ENCODE data around the gene GDPD5.

Gene GDPD5

DNA sequence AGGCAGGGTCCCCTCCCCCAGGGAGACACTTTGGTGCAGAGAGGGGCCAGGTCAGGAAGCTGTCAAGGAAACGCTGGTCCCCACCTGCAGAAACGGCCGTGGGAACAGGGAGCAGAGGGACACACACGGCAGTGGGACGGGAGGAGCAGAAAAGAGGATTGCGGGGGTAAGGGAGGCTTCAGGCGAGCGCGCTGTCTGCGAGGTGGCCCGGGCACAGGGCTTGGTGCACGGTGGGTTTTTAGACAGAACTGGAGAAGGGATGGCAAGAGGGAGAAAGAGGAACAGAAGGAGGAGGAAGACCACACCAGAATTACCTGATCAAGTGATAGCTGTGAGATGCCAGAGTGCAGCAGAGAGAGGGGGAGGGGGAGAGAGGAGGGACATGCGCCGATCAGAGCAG is 86.7 kb downstream of the GDPD5 start:
- no peaks in the 10 kb centered on the region for H3K27me3 ChIP-seq (ENCODE audit: control insufficient read depth, insufficient read depth, low read length)
- H3K9ac ChIP-seq (ENCODE audit: low read depth, low read length), result no peak overlapping the region

DNA sequence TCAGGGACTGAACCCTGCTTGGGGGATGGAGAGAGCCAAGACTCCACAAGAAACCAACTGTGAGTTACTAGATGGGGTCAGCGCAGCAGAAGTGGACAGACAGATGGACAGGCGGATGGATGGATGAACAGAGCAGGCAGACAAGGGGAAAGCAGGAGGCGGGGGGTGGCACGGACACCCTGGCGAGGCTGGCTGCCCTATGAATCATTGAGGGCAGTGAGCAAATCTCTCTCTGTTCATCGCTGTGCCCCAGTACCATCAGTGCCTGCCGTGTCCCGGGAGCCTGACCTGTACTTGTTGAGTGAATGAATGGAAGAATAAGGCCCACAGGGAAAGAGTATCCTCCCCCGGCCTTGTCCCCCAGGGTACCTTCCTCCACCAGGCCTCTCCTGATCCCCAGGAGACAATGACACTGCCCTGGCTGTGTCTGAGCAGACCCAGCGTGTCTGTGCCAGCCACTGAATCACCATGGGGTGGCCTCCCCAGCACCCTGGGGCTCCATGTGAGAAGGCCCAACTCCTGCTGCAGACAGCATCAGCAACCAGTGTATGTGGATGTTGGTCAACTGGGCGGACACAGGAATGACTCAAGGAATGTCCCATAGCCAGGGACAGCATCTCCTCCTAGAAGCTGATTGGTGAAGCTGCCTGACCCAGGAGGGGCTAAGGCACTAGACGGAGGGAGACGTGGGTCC is 87.6 kb downstream of the GDPD5 start:
- peaks cover 7% of the 10 kb centered on the region for H3K36me3 ChIP-seq (ENCODE audit: control insufficient read depth, insufficient read depth, low read length)
- H3K9me3 ChIP-seq (ENCODE audit: control insufficient read depth, insufficient read depth, low read length), result no peaks in the 10 kb centered on the region
- H3K9ac ChIP-seq (ENCODE audit: low read depth, low read length), result no peak overlapping the region
- peaks cover 3% of the 10 kb centered on the region for H3K4me1 ChIP-seq (ENCODE audit: control insufficient read depth, insufficient read depth, low read length)
- no peak overlapping the region for H3K4me3 ChIP-seq (ENCODE audit: low read depth, low read length)
- peaks cover 9% of the 10 kb centered on the region for H3K27me3 ChIP-seq (ENCODE audit: control insufficient read depth, insufficient read depth, low read length)

More for the DNA sequence above, 86.7 kb downstream of the GDPD5 start:
- Histone ChIP-seq H3K9me3 (ENCODE audit: control insufficient read depth, insufficient read depth, low read length) (no peaks in the 10 kb centered on the region), H3K36me3 (ENCODE audit: control insufficient read depth, insufficient read depth, low read length) (peaks cover 7% of the 10 kb centered on the region), H3K4me3 (ENCODE audit: low read depth, low read length) (no peak overlapping the region), H3K4me1 (ENCODE audit: control insufficient read depth, insufficient read depth, low read length) (no peaks in the 10 kb centered on the region)

DNA sequence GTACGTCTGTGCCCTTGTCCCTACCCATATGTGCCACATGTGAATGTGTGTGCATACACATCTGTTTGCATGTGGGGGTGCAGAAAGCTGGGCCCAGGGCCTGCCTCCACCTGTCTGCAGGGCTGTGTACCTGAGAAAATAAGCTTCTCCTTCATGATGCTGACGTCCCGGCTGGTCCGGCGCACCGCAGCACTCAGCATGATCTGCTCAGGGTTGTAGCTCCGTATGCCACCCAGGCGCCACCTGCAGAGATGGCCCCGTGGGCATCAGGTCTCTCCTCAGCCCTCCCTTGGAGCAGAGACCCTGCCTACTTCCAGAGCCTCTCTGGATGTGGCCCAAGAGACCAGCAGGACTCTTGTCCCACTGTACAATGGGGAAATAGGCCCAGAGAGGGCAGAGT is 88.9 kb downstream of the GDPD5 start:
- Histone ChIP-seq H3K9ac (ENCODE audit: low read depth, low read length) (no peak overlapping the region), H3K9me3 (ENCODE audit: control insufficient read depth, insufficient read depth, low read length) (no peaks in the 10 kb centered on the region), H3K4me3 (ENCODE audit: low read depth, low read length) (no peak overlapping the region), H3K27me3 (ENCODE audit: control insufficient read depth, insufficient read depth, low read length) (peaks cover 22% of the 10 kb centered on the region), H3K4me1 (ENCODE audit: control insufficient read depth, insufficient read depth, low read length) (peaks cover 11% of the 10 kb centered on the region), H3K36me3 (ENCODE audit: control insufficient read depth, insufficient read depth, low read length) (peaks cover 7% of the 10 kb centered on the region)

DNA sequence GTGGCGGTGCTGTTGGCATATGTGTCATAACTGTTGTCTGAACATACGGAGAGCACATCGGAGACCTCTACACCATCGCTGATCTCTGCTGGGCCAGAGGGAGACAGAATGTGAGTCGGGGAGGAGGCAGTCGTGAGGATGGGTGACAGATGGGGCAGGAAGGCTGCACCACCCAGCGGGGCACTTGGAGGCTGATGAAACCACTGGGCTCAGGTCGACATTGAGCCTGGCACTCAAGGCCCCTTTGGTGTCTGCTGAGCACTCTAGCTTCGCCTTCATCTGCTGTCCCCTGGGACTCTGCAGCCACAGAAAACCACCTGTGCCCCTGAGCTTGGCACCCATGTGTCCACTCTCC is 90.2 kb downstream of the GDPD5 start:
- Histone ChIP-seq H3K9ac (ENCODE audit: low read depth, low read length) (no peak overlapping the region), H3K36me3 (ENCODE audit: control insufficient read depth, insufficient read depth, low read length) (peaks cover 4% of the 10 kb centered on the region), H3K4me1 (ENCODE audit: control insufficient read depth, insufficient read depth, low read length) (peaks cover 11% of the 10 kb centered on the region), H3K9me3 (ENCODE audit: control insufficient read depth, insufficient read depth, low read length) (no peaks in the 10 kb centered on the region), H3K4me3 (ENCODE audit: low read depth, low read length) (no peak overlapping the region), H3K27me3 (ENCODE audit: control insufficient read depth, insufficient read depth, low read length) (peaks cover 34% of the 10 kb centered on the region)

DNA sequence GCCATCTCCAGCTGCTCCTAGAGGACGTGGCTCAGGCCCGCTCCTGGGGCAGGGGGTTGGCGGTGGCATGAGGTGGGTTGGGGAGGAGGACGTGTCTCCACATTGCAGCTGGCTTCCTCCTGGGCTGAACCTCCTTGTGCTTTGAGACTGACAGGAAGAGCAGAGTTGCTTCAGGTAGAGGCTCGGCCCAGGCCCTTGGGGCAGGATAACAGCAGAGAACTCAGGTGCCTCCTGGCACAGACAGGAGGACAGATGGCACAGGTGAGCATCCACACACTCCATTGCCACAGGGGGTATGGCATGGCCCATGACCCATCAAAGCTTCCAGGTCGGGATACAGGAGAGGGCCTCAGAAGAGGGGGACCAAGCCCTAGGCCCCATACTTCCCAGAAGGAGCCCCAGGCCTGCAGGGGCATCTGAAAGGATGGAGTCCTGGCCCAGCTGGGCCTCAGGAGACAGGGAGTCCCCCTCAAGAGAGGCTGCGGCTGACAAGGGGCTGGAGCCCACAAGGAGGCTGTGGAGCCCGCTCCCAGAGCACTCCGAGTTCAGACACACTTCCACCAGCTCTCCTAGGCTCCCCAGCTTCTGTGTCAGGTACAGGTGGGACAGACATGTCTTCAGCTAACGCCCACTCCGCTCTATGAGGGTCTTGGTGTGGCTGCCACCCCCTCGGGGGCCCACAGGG is 90.7 kb downstream of the GDPD5 start:
- Histone ChIP-seq H3K36me3 (ENCODE audit: control insufficient read depth, insufficient read depth, low read length) (peaks cover 4% of the 10 kb centered on the region), H3K4me3 (ENCODE audit: low read depth, low read length) (no peak overlapping the region), H3K9me3 (ENCODE audit: control insufficient read depth, insufficient read depth, low read length) (no peaks in the 10 kb centered on the region), H3K9ac (ENCODE audit: low read depth, low read length) (no peak overlapping the region), H3K27me3 (ENCODE audit: control insufficient read depth, insufficient read depth, low read length) (peaks cover 39% of the 10 kb centered on the region), H3K4me1 (ENCODE audit: control insufficient read depth, insufficient read depth, low read length) (peaks cover 11% of the 10 kb centered on the region)

DNA sequence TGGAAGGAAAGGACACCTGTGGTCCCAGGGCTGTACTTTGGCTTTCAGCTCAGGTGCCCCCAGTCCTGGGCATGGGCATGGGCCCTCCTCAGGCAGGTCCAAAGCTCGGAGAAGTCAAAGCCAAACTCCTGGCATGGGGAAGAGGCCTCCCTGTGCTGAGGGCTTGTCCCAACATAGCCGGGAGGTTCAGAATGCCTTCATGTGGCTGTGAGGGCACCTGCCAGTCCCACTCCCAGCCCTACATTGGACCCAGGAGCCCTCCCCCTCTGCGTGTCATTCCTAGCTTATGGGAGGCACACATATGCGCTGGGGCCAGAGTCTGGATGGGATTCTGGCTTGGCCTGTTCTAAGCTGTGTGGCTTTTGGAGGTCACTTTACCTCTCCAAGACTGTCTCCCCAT is 91.7 kb downstream of the GDPD5 start:
- H3K36me3 ChIP-seq (ENCODE audit: control insufficient read depth, insufficient read depth, low read length), result peaks cover 4% of the 10 kb centered on the region
- peaks cover 6% of the 10 kb centered on the region for H3K9me3 ChIP-seq (ENCODE audit: control insufficient read depth, insufficient read depth, low read length)
- H3K4me1 ChIP-seq (ENCODE audit: control insufficient read depth, insufficient read depth, low read length), result peaks cover 11% of the 10 kb centered on the region
- H3K27me3 ChIP-seq (ENCODE audit: control insufficient read depth, insufficient read depth, low read length), result peaks cover 48% of the 10 kb centered on the region
- H3K9ac ChIP-seq (ENCODE audit: low read depth, low read length), result no peak overlapping the region
- no peak overlapping the region for H3K4me3 ChIP-seq (ENCODE audit: low read depth, low read length)

DNA sequence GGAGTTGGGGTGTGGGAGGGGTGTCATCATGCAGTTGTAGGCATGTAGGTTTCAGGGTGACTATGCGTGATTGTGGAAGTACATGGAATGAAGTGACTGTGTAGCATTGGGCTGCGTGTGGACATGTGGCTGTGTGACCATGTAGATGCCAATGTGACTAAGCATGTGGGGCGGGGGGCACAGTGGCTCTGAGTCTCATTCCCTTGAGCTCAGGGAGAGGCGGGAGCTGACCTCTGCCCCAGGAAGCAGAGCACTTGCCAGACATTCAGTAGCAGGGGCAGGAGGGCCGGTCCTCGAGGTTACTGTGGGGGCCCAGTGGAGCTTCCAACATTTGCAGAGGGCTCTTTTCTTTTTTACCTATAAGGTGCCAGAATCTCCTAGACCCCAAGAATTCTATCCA is 92.3 kb downstream of the GDPD5 start:
- Histone ChIP-seq H3K27me3 (ENCODE audit: control insufficient read depth, insufficient read depth, low read length) (peaks cover 54% of the 10 kb centered on the region), H3K9me3 (ENCODE audit: control insufficient read depth, insufficient read depth, low read length) (peaks cover 10% of the 10 kb centered on the region), H3K36me3 (ENCODE audit: control insufficient read depth, insufficient read depth, low read length) (peaks cover 4% of the 10 kb centered on the region), H3K4me3 (ENCODE audit: low read depth, low read length) (peak overlapping the region; percentile 37), H3K9ac (ENCODE audit: low read depth, low read length) (no peak overlapping the region), H3K4me1 (ENCODE audit: control insufficient read depth, insufficient read depth, low read length) (peaks cover 11% of the 10 kb centered on the region)

DNA sequence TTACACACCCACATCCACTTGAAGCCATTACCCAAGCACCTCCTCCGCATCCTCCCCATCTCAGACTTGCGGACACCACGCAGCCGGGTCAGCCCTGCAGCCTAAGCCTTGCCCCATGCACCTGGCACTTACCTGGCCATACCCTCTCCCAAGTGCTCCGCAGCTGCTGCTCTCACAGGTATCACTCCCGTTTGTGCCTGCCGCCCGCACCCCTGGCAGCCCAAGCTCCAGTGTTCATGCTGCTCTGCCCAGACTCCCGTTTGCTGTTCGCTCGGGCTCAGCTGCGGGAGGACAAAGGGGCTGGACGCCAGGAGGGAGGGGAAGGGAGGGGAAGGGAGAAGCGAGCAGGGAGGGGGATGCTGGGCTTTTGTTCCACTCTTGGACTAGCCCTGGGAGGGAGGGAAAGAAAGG is 92.8 kb downstream of the GDPD5 start, which contains the start of gene KLHL35:
Gene KLHL35 (minus strand): TSS at position 293 of the 411 bp plus-strand sequence. CDS start 2,574 bp downstream, outside the sequence.
- H3K9ac ChIP-seq (ENCODE audit: low read depth, low read length), result no peak within 1 kb of the TSS
- H3K4me1 ChIP-seq (ENCODE audit: control insufficient read depth, insufficient read depth, low read length), result peaks cover 11% of the 10 kb centered on the region
- H3K27me3 ChIP-seq (ENCODE audit: control insufficient read depth, insufficient read depth, low read length), result peaks cover 59% of the 10 kb centered on the region
- peaks cover 4% of the 10 kb centered on the region for H3K36me3 ChIP-seq (ENCODE audit: control insufficient read depth, insufficient read depth, low read length)
- peaks cover 10% of the 10 kb centered on the region for H3K9me3 ChIP-seq (ENCODE audit: control insufficient read depth, insufficient read depth, low read length)
- peak within 1 kb of the TSS; percentile 37 for H3K4me3 ChIP-seq (ENCODE audit: low read depth, low read length)

DNA sequence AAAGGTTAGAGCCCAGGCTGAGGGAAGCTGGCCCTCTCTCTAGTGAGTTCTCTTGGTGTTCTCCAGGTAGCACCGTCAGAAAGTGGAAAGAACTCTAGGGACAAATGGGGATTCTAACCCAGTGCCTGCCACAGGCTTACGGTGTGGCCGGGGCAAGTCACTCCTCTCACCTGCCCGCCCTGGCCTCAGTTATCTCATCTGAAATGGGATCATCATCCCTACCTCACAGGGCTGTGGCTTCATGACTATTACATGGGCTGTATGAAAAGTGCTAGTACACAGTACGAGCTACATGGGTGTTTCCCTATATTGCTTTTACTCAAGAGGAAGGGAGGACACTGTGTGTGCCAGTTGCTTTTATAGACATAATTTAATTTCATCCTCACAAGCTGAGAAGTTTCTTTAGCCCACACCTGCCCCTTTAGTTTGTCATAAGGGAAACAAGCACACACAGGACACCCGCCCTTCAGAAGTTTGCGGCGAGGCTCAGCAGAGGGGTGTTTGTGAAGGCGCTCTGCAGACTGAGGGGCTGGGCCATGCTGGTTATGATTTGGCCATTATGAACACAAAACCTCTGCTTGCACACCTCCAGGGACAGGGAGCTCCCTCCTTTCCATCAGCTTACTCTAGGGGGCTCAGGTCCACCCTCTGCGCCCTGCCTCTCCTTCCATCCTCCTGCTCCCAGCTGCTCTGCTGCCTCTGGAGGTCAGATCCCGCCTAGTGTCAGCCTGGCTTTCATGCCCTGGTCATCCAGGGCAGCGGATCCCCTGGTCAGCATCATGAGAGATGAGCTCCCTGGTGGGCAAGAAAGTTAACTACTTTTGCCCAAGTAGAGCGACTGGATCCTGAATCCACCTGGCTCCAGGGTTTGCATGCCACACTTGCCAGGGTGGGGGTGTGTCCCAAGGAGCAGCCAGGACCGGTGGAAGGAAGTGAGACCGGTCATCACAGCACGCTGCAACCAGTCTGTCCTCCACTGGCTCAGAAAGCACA is 93.9 kb downstream of the GDPD5 start:
- no peak overlapping the region for H3K9ac ChIP-seq (ENCODE audit: low read depth, low read length)
- H3K9me3 ChIP-seq (ENCODE audit: control insufficient read depth, insufficient read depth, low read length), result peaks cover 10% of the 10 kb centered on the region
- peaks cover 11% of the 10 kb centered on the region for H3K4me1 ChIP-seq (ENCODE audit: control insufficient read depth, insufficient read depth, low read length)
- peak overlapping the region; percentile 42 for H3K4me3 ChIP-seq (ENCODE audit: low read depth, low read length)
- H3K36me3 ChIP-seq (ENCODE audit: control insufficient read depth, insufficient read depth, low read length), result peaks cover 4% of the 10 kb centered on the region
- H3K27me3 ChIP-seq (ENCODE audit: control insufficient read depth, insufficient read depth, low read length), result peaks cover 70% of the 10 kb centered on the region

DNA sequence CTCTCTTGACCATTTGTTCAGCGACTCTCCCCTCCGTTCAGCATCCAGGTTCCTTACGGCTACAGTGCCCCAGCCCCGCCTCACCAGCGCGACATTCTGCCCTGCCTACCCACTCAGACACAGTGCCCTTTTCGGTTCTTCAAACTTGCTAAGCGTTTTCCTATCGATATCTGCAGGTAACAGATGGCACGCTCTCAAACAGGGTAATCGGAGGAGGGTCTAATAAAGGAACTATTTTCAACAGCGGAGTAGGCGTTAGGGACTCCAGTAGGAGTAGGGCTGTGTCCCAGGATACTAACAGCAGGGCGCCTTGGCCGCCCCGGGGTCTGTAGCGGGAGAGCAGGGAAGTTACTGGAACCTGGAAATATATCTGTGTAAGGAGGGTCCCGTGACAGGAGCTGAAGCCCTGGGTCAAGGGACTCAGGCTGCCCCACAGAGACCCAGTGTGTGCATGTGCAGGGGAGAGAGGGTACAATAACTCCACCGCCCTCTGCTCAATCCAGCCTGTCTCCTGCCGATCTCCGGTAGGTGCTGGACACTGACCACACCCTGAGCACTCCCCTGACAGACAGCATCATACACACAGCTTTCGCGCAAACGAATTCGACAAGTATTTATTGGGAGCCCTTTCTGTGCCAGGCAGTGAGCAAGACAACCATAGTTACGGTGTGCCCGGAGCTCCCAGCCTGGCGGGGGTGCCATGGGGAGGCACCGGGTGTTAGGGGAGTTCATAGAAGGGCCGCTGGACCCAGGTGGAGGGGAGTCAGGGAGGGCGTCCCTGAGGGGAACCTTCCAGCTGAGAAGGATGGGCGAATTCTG is 94.8 kb downstream of the GDPD5 start:
- Histone ChIP-seq H3K9me3 (ENCODE audit: control insufficient read depth, insufficient read depth, low read length) (peaks cover 10% of the 10 kb centered on the region), H3K27me3 (ENCODE audit: control insufficient read depth, insufficient read depth, low read length) (peaks cover 75% of the 10 kb centered on the region), H3K4me1 (ENCODE audit: control insufficient read depth, insufficient read depth, low read length) (peaks cover 11% of the 10 kb centered on the region), H3K4me3 (ENCODE audit: low read depth, low read length) (peak overlapping the region; percentile 42), H3K9ac (ENCODE audit: low read depth, low read length) (peak overlapping the region; percentile 4), H3K36me3 (ENCODE audit: control insufficient read depth, insufficient read depth, low read length) (no peaks in the 10 kb centered on the region)
